ENCODE data around the gene PCDH15. TPM values are rescaled to one million over a fixed set of nuclear protein-coding genes. Genes with fewer than 3 reads are reported as not detected.

PCDH15 gene
- total RNA-seq, 2 experiments from 2014 or later: not detected

- no peak overlapping the region for H3K27ac ChIP-seq (ENCODE audit: low read depth, low read length, poor library complexity, severe bottlenecking)
- POLR2A ChIA-PET: no interaction called here
- no TSS peak for BruUV-seq (replicated peaks)
Measured at GRCh38 chr10:54091237-54091636, 709.8 kb downstream of the PCDH15 start.

GRCh38 chr10:54081950-54082349, 719.1 kb downstream of the PCDH15 start:
- H3K9me2 ChIP-seq (ENCODE audit: insufficient read depth, low read length): no peaks in the 10 kb centered on the region
- CTCF ChIA-PET (ENCODE audit: unreplicated experiment): no interaction called here

More at GRCh38 chr10:54091237-54091636, 709.8 kb downstream of the PCDH15 start:
- DNase-seq (ENCODE audit: low spot score): no peak
- Histone ChIP-seq H3K9me3 (ENCODE audit: low read length) (no peaks in the 10 kb centered on the region), H3K9me2 (ENCODE audit: insufficient read depth, low read length) (no peaks in the 10 kb centered on the region), H3K36me3 (ENCODE audit: insufficient read depth, low read length) (no peaks in the 10 kb centered on the region), H2AFZ (ENCODE audit: low read length) (no peak overlapping the region), H3K79me2 (ENCODE audit: insufficient read depth, low read depth, low read length) (no peaks in the 10 kb centered on the region), H4K20me1 (ENCODE audit: insufficient read depth, low read length) (no peaks in the 10 kb centered on the region), H3K4me1 (ENCODE audit: insufficient read depth, low read length, poor library complexity, severe bottlenecking) (no peaks in the 10 kb centered on the region), H3K4me2 (ENCODE audit: low read length) (no peak overlapping the region), H3K4me3 (ENCODE audit: low read depth, low read length, poor library complexity, severe bottlenecking) (no peak overlapping the region)
- intact Hi-C loops (cut with micrococcal nuclease; ENCODE audit: unreplicated experiment): no loop called here
- TF ChIP-seq CTCF (conservative IDR thresholded peaks at IDR 0.05; ENCODE audit: low read length) (no peak), EZH2phosphoT487 (IDR thresholded peaks at IDR 0.05; ENCODE audit: borderline replicate concordance, low read depth, low read length) (no peak)
- CTCF ChIA-PET (ENCODE audit: unreplicated experiment): no interaction called here

More at GRCh38 chr10:54081950-54082349, 719.1 kb downstream of the PCDH15 start:
- POLR2A ChIA-PET: no interaction called here
- Histone ChIP-seq H3K79me2 (ENCODE audit: insufficient read depth, low read depth, low read length) (no peaks in the 10 kb centered on the region), H3K36me3 (ENCODE audit: insufficient read depth, low read length) (no peaks in the 10 kb centered on the region), H3K27ac (ENCODE audit: low read depth, low read length, poor library complexity, severe bottlenecking) (no peak overlapping the region), H3K4me1 (ENCODE audit: insufficient read depth, low read length, poor library complexity, severe bottlenecking) (no peaks in the 10 kb centered on the region), H3K9me3 (ENCODE audit: low read length) (no peaks in the 10 kb centered on the region; the same call in 1 of the 2 replicates), H4K20me1 (ENCODE audit: insufficient read depth, low read length) (no peaks in the 10 kb centered on the region), H2AFZ (ENCODE audit: low read length) (no peak overlapping the region), H3K4me2 (ENCODE audit: low read length) (no peak overlapping the region), H3K4me3 (ENCODE audit: low read depth, low read length, poor library complexity, severe bottlenecking) (no peak overlapping the region)
- no peak for DNase-seq (ENCODE audit: low spot score)
- TF ChIP-seq EZH2phosphoT487 (IDR thresholded peaks at IDR 0.05; ENCODE audit: borderline replicate concordance, low read depth, low read length): no peak
- TF ChIP-seq CTCF (conservative IDR thresholded peaks at IDR 0.05; ENCODE audit: low read length): no peak
- intact Hi-C loops (cut with micrococcal nuclease; ENCODE audit: unreplicated experiment): no loop called here
- BruUV-seq (replicated peaks): no TSS peak

All from OCI-LY7 (cell line).